H9 (cell line): Measurements from ENCODE around the gene WNT3A. TPM values are rescaled to one million over a fixed set of nuclear protein-coding genes. Genes with fewer than 3 reads are reported as not detected.

ENCODE experiments used
- DNase-seq: peaks from one replicate; pipeline ENCODE4 v3.0.0-alpha.2; 2017
- H2AFZ ChIP-seq: one replicate; pipeline ENCODE4 v1.6.1; 2013; ENCODE audit warnings: mild to moderate bottlenecking, low read length, control low read depth, moderate library complexity
- H2AK5ac ChIP-seq: 2 replicates; pipeline ENCODE4 v1.6.1; 2013; ENCODE audit warnings: low read length, control low read depth, mixed read lengths; ENCODE audit not compliant: insufficient read length
- H2BK120ac ChIP-seq: one replicate; pipeline ENCODE4 v1.6.1; 2013; ENCODE audit warnings: low read depth, mild to moderate bottlenecking, low read length, control low read depth, inconsistent platforms; ENCODE audit not compliant: poor library complexity, severe bottlenecking
- H2BK12ac ChIP-seq: 2 replicates; pipeline ENCODE4 v1.6.1; 2013; ENCODE audit warnings: low read length, control low read depth, mixed read lengths, low read depth; ENCODE audit not compliant: insufficient read length
- H2BK15ac ChIP-seq: 2 replicates; pipeline ENCODE4 v1.6.1; 2013; ENCODE audit warnings: low read depth, low read length, control low read depth
- H2BK20ac ChIP-seq: one replicate; pipeline ENCODE4 v1.6.1; 2013; ENCODE audit warnings: low read depth, mild to moderate bottlenecking, low read length, control low read depth, inconsistent platforms; ENCODE audit not compliant: poor library complexity, severe bottlenecking
- H2BK5ac ChIP-seq: 2 replicates; pipeline ENCODE4 v1.6.1; 2013; ENCODE audit warnings: low read length, control low read depth, mixed read lengths; ENCODE audit not compliant: insufficient read length
- H3K14ac ChIP-seq: 2 replicates; pipeline ENCODE4 v1.6.1; 2013; ENCODE audit warnings: low read length, control low read depth; ENCODE audit not compliant: insufficient read depth
- H3K18ac ChIP-seq: 2 replicates; pipeline ENCODE4 v1.6.1; 2013; ENCODE audit warnings: low read depth, mild to moderate bottlenecking, mixed read lengths, low read length, control low read depth; ENCODE audit not compliant: insufficient read length
- H3K23ac ChIP-seq: 2 replicates; pipeline ENCODE4 v1.6.1; 2013; ENCODE audit warnings: low read length, control low read depth, mixed read lengths, low read depth; ENCODE audit not compliant: insufficient read length
- H3K23me2 ChIP-seq: 2 replicates; pipeline ENCODE4 v1.6.1; 2013; ENCODE audit warnings: low read depth, mild to moderate bottlenecking, mixed read lengths, low read length, control low read depth; ENCODE audit not compliant: insufficient read length, poor library complexity, severe bottlenecking
- H3K27ac ChIP-seq: 2 replicates; pipeline ENCODE4 v1.5.1; 2013; ENCODE audit warnings: low read length, control low read depth, mixed read lengths, low read depth; ENCODE audit not compliant: insufficient read length
- H3K27me3 ChIP-seq: 2 replicates; pipeline ENCODE4 v1.6.1; 2013; ENCODE audit warnings: low read length, control low read depth, inconsistent platforms; ENCODE audit not compliant: insufficient read depth
- H3K4ac ChIP-seq: 2 replicates; pipeline ENCODE4 v1.6.1; 2013; ENCODE audit warnings: low read depth, mild to moderate bottlenecking, control low read depth, inconsistent platforms, low read length, moderate library complexity
- H3K4me1 ChIP-seq: 2 replicates; pipeline ENCODE4 v1.6.1; 2013; ENCODE audit warnings: low read length, control low read depth, inconsistent platforms; ENCODE audit not compliant: insufficient read depth
- H3K4me2 ChIP-seq: 2 replicates; pipeline ENCODE4 v1.6.1; 2013; ENCODE audit warnings: low read length, control low read depth, mixed read lengths; ENCODE audit not compliant: insufficient read length, insufficient read depth
- H3K56ac ChIP-seq: 2 replicates; pipeline ENCODE4 v1.6.1; 2013; ENCODE audit warnings: low read depth, mild to moderate bottlenecking, mixed read lengths, low read length, control low read depth; ENCODE audit not compliant: insufficient read length
- H3K79me1 ChIP-seq: 2 replicates; pipeline ENCODE4 v1.6.1; 2013; ENCODE audit warnings: low read depth, mild to moderate bottlenecking, moderate library complexity, low read length, control low read depth, inconsistent platforms; ENCODE audit not compliant: insufficient read depth, poor library complexity, severe bottlenecking
- H3K79me2 ChIP-seq: 2 replicates; pipeline ENCODE4 v1.6.1; 2013; ENCODE audit warnings: low read length, control low read depth, inconsistent platforms; ENCODE audit not compliant: insufficient read depth
- H3K9ac ChIP-seq: 2 replicates; pipeline ENCODE4 v1.6.1; 2013; ENCODE audit warnings: low read length, control low read depth, mixed read lengths; ENCODE audit not compliant: insufficient read length; ENCODE audit errors: extremely low read depth
- H3K9me3 ChIP-seq: one replicate; pipeline ENCODE4 v1.6.1; 2013; ENCODE audit warnings: low read depth, low read length, inconsistent platforms; ENCODE audit not compliant: control insufficient read depth
- H3T11ph ChIP-seq: one replicate; pipeline ENCODE4 v1.6.1; 2013; ENCODE audit warnings: mild to moderate bottlenecking, low read length, control low read depth, inconsistent platforms
- H4K20me1 ChIP-seq: one replicate; pipeline ENCODE4 v1.6.1; 2013; ENCODE audit not compliant: control insufficient read depth, insufficient read length, insufficient read depth
- H4K5ac ChIP-seq: 2 replicates; pipeline ENCODE4 v1.6.1; 2013; ENCODE audit warnings: low read depth, mild to moderate bottlenecking, mixed read lengths, low read length, control low read depth; ENCODE audit not compliant: insufficient read length
- H4K8ac ChIP-seq: replicated peaks from 2 replicates; pipeline ENCODE4 v1.6.1; 2013; ENCODE audit warnings: low read length, control low read depth, mixed read lengths, low read depth; ENCODE audit not compliant: insufficient read length
- H4K91ac ChIP-seq: 2 replicates; pipeline ENCODE4 v1.6.1; 2013; ENCODE audit warnings: low read depth, mild to moderate bottlenecking, moderate library complexity, mixed read lengths, low read length, control low read depth; ENCODE audit not compliant: insufficient read length
- H3K27ac Mint-ChIP-seq, 3 experiments: 2 replicates in 2 of 3; 3 replicates in 1 of 3; pipeline ENCODE4 v1.8.0; 2020 to 2021; ENCODE audit warnings: mixed read lengths in 3 of 3, mild to moderate bottlenecking in 1 of 3, moderate library complexity in 1 of 3
- H3K27me3 Mint-ChIP-seq: 2 replicates; pipeline ENCODE4 v1.8.0; 2021; ENCODE audit warnings: low read depth, mild to moderate bottlenecking, moderate library complexity, mixed read lengths
- H3K36me3 Mint-ChIP-seq, 3 experiments: 2 replicates in 2 of 3; 3 replicates in 1 of 3; pipeline ENCODE4 v1.8.0; 2020 to 2021; ENCODE audit warnings: low read depth in 3 of 3, mixed read lengths in 3 of 3; ENCODE audit not compliant: insufficient read depth in 1 of 3
- H3K4me1 Mint-ChIP-seq, 2 experiments: 2 replicates each; pipeline ENCODE4 v1.8.0; 2020; ENCODE audit warnings: mixed read lengths in 2 of 2
- H3K4me3 Mint-ChIP-seq, 2 experiments: 2 replicates in 1 of 2; 3 replicates in 1 of 2; pipeline ENCODE4 v1.8.0; 2020 to 2021; ENCODE audit warnings: mild to moderate bottlenecking in 2 of 2, mixed read lengths in 2 of 2, moderate library complexity in 1 of 2
- H3K9me3 Mint-ChIP-seq, 2 experiments: 2 replicates in 1 of 2; 3 replicates in 1 of 2; pipeline ENCODE4 v1.8.0; 2020; ENCODE audit warnings: mild to moderate bottlenecking in 2 of 2, mixed read lengths in 2 of 2, moderate library complexity in 1 of 2
- WGBS: extraction: QIAGEN DNeasy Blood & Tissue Kit; methylation state at CpG from one replicate; pipeline ENCODE4 v1.1.7; 2013; ENCODE audit warnings: missing lambda C conversion rate, low lambda C conversion rate, mixed read lengths; ENCODE audit not compliant: insufficient read length; ENCODE audit errors: extremely low coverage; 5-methylcytosine and 5-hydroxymethylcytosine counted together
- total RNA-seq: library from RNA; stranded (reverse); gene quantifications from 2 replicates; pipeline ENCODE4 v1.2.1, GENCODE V29; 2021
- TF ChIP-seq, protein P1 (sequence below): fragments of 200-600 bp; sonication (generic); conservative IDR thresholded peaks from 3 replicates; pipeline ENCODE4 v1.8.0; 2021; ENCODE audit warnings: antibody characterized with exemption, mild to moderate bottlenecking

The WNT3A gene
- total RNA-seq, 1 experiment from 2014 or later, result 0.17 TPM

GRCh38 chr1:228009828-228010775 is 3.3 kb downstream of the WNT3A start:
- Histone ChIP-seq H4K8ac (no peak overlapping the region), H3K14ac (no peak overlapping the region), H2AFZ (no peak overlapping the region), H3K4me1 (no peaks in the 10 kb centered on the region; the same call in 1 of the 2 replicates), H3K9ac (no peak overlapping the region), H4K5ac (no peak overlapping the region), H3K79me1 (no peaks in the 10 kb centered on the region), H2BK5ac (no peak overlapping the region), H2BK15ac (no peak overlapping the region), H3K23me2 (peaks cover 15% of the 10 kb centered on the region), H4K20me1 (no peaks in the 10 kb centered on the region), H3K27ac (no peak overlapping the region), H2AK5ac (no peak overlapping the region), H3K79me2 (no peaks in the 10 kb centered on the region), H3K4me2 (no peak overlapping the region), H3K56ac (no peak overlapping the region), H3K4ac (no peak overlapping the region), H3K23ac (no peak overlapping the region), H4K91ac (no peak overlapping the region), H2BK20ac (no peak overlapping the region), H3K9me3 (no peaks in the 10 kb centered on the region), H2BK120ac (no peak overlapping the region), H3K18ac (no peak overlapping the region), H3T11ph (no peak overlapping the region), H2BK12ac (no peak overlapping the region), H3K27me3 (peaks cover 70% of the 10 kb centered on the region)
- Mint-ChIP-seq H3K9me3 (no peaks in the 10 kb centered on the region), H3K27ac (peak overlapping the region in 1 of 3 experiments; percentile 72; a peak in 1 of 7 replicates), H3K36me3 (no peaks in the 10 kb centered on the region; a peak in 1 of 7 replicates), H3K4me1 (peaks cover 21 to 33% of the 10 kb centered on the region in 2 experiments), H3K4me3 (no peak overlapping the region), H3K27me3 (peaks cover 96% of the 10 kb centered on the region)
- TF ChIP-seq, protein P1, sequence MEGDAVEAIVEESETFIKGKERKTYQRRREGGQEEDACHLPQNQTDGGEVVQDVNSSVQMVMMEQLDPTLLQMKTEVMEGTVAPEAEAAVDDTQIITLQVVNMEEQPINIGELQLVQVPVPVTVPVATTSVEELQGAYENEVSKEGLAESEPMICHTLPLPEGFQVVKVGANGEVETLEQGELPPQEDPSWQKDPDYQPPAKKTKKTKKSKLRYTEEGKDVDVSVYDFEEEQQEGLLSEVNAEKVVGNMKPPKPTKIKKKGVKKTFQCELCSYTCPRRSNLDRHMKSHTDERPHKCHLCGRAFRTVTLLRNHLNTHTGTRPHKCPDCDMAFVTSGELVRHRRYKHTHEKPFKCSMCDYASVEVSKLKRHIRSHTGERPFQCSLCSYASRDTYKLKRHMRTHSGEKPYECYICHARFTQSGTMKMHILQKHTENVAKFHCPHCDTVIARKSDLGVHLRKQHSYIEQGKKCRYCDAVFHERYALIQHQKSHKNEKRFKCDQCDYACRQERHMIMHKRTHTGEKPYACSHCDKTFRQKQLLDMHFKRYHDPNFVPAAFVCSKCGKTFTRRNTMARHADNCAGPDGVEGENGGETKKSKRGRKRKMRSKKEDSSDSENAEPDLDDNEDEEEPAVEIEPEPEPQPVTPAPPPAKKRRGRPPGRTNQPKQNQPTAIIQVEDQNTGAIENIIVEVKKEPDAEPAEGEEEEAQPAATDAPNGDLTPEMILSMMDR, result no peak
- WGBS, result no CpG with 5 or more reads among the region's 21 CpGs
- no peak for DNase-seq
